ENCODE results near the gene PLA2G4C. TPM values are rescaled to one million over a fixed set of nuclear protein-coding genes. Genes with fewer than 3 reads are reported as not detected.
A peak's percentile ranks its signal among the peaks of the same experiment; 100 is the strongest.

The PLA2G4C gene
- total RNA-seq, 2 experiments from 2014 or later = 12.4 to 13.3 TPM

- Mint-ChIP-seq H3K4me3 (no peak overlapping the region), H3K9me3 (no peaks in the 10 kb centered on the region), H3K27ac (no peak overlapping the region), H3K4me1 (ENCODE audit: low read depth) (peaks cover 11% of the 10 kb centered on the region), H3K36me3 (peaks cover 69% of the 10 kb centered on the region), H3K27me3 (no peaks in the 10 kb centered on the region)
- POLR2A ChIA-PET = no interaction called here
- CTCF ChIA-PET = no interaction called here
- intact Hi-C loops (cut with micrococcal nuclease) = no loop called here
- DNase-seq = no peak
Measured at GRCh38 chr19:48127561-48127960, 16.9 kb upstream of the PLA2G4C start.

- CTCF ChIA-PET = interaction anchor here (1.0 to 2.0 kb wide), 6 partner anchors 13 to 160 kb away, joined by 3 to 6 read pairs (median 4); partner anchors contain the start of gene PLA2G4C
- Mint-ChIP-seq H3K4me1 (ENCODE audit: low read depth) (peaks cover 19% of the 10 kb centered on the region), H3K4me3 (no peak overlapping the region), H3K9me3 (no peaks in the 10 kb centered on the region), H3K27me3 (no peaks in the 10 kb centered on the region), H3K27ac (peak overlapping the region; percentile 64), H3K36me3 (peaks cover 72% of the 10 kb centered on the region)
- DNase-seq = peak; percentile 80
- POLR2A ChIA-PET = interaction anchor here (0.7 kb wide), 1 partner anchor 100 kb away, joined by 4 read pairs; no protein-coding TSS in a partner anchor
- intact Hi-C loops (cut with micrococcal nuclease) = no loop called here
Measured at GRCh38 chr19:48123907-48124651, 13.5 kb upstream of the PLA2G4C start.

GRCh38 chr19:48122421-48122820, 11.8 kb upstream of the PLA2G4C start:
- peaks cover 28% of the 10 kb centered on the region for H3K4me1 Mint-ChIP-seq (ENCODE audit: low read depth)
- intact Hi-C loops (cut with micrococcal nuclease) = no loop called here
- H3K27me3 Mint-ChIP-seq = no peaks in the 10 kb centered on the region
- ChIA-PET POLR2A (no interaction called here), CTCF (interaction anchor here (1.0 kb wide), 1 partner anchor 20 kb away, joined by 3 read pairs; no protein-coding TSS in a partner anchor)
- no peak overlapping the region for H3K4me3 Mint-ChIP-seq
- H3K36me3 Mint-ChIP-seq = peaks cover 66% of the 10 kb centered on the region
- H3K9me3 Mint-ChIP-seq = no peaks in the 10 kb centered on the region
- H3K27ac Mint-ChIP-seq = peak overlapping the region; percentile 72
- DNase-seq = no peak

- peak; percentile 41 for DNase-seq
- CTCF ChIA-PET = interaction anchor here (1.0 kb wide), 1 partner anchor 19 kb away, joined by 3 read pairs; no protein-coding TSS in a partner anchor
- peaks cover 63% of the 10 kb centered on the region for H3K36me3 Mint-ChIP-seq
Measured at GRCh38 chr19:48121909-48122371, 11.3 kb upstream of the PLA2G4C start.

GRCh38 chr19:48121066-48121465, 10.4 kb upstream of the PLA2G4C start:
- Mint-ChIP-seq H3K36me3 (peaks cover 59% of the 10 kb centered on the region), H3K27ac (no peak overlapping the region), H3K9me3 (no peaks in the 10 kb centered on the region), H3K4me3 (no peak overlapping the region), H3K27me3 (no peaks in the 10 kb centered on the region), H3K4me1 (ENCODE audit: low read depth) (peaks cover 28% of the 10 kb centered on the region)
- DNase-seq = no peak
- intact Hi-C loops (cut with micrococcal nuclease) = no loop called here
- ChIA-PET CTCF (interaction anchor here (0.6 to 1.7 kb wide), 2 partner anchors 10 to 308 kb away, joined by 4 to 6 read pairs; partner anchors contain the start of gene PLA2G4C), POLR2A (no interaction called here)

More at GRCh38 chr19:48121909-48122371, 11.3 kb upstream of the PLA2G4C start:
- peaks cover 28% of the 10 kb centered on the region for H3K4me1 Mint-ChIP-seq (ENCODE audit: low read depth)
- H3K27ac Mint-ChIP-seq = peak overlapping the region; percentile 72
- no peak overlapping the region for H3K4me3 Mint-ChIP-seq
- POLR2A ChIA-PET = no interaction called here
- no peaks in the 10 kb centered on the region for H3K27me3 Mint-ChIP-seq
- intact Hi-C loops (cut with micrococcal nuclease) = no loop called here
- no peaks in the 10 kb centered on the region for H3K9me3 Mint-ChIP-seq

- POLR2A ChIA-PET = no interaction called here
- Mint-ChIP-seq H3K36me3 (peaks cover 59% of the 10 kb centered on the region), H3K27me3 (no peaks in the 10 kb centered on the region), H3K4me3 (no peak overlapping the region), H3K9me3 (no peaks in the 10 kb centered on the region), H3K27ac (no peak overlapping the region), H3K4me1 (ENCODE audit: low read depth) (peaks cover 28% of the 10 kb centered on the region)
- intact Hi-C loops (cut with micrococcal nuclease) = no loop called here
- DNase-seq = no peak
- CTCF ChIA-PET = interaction anchor here (0.6 to 1.7 kb wide), 3 partner anchors 10 to 308 kb away, joined by 4 to 6 read pairs (median 5); partner anchors contain the start of gene PLA2G4C
Measured at GRCh38 chr19:48120505-48120904, 9.9 kb upstream of the PLA2G4C start.

- no peaks in the 10 kb centered on the region for H3K27me3 Mint-ChIP-seq
- DNase-seq = no peak
- peaks cover 19% of the 10 kb centered on the region for H3K4me1 Mint-ChIP-seq (ENCODE audit: low read depth)
- intact Hi-C loops (cut with micrococcal nuclease) = no loop called here
- peak overlapping the region; percentile 76 for H3K27ac Mint-ChIP-seq
- no peaks in the 10 kb centered on the region for H3K9me3 Mint-ChIP-seq
- H3K36me3 Mint-ChIP-seq = peaks cover 43% of the 10 kb centered on the region
- ChIA-PET POLR2A (no interaction called here), CTCF (no interaction called here)
- no peak overlapping the region for H3K4me3 Mint-ChIP-seq
Measured at GRCh38 chr19:48118131-48118517, 7.5 kb upstream of the PLA2G4C start.

- H3K9me3 Mint-ChIP-seq = no peaks in the 10 kb centered on the region
- no peak for DNase-seq
- CTCF ChIA-PET = no interaction called here
- no peaks in the 10 kb centered on the region for H3K27me3 Mint-ChIP-seq
- peak overlapping the region; percentile 76 for H3K27ac Mint-ChIP-seq
- peaks cover 40% of the 10 kb centered on the region for H3K36me3 Mint-ChIP-seq
- intact Hi-C loops (cut with micrococcal nuclease) = no loop called here
- POLR2A ChIA-PET = no interaction called here
- H3K4me3 Mint-ChIP-seq = no peak overlapping the region
- peaks cover 18% of the 10 kb centered on the region for H3K4me1 Mint-ChIP-seq (ENCODE audit: low read depth)
Measured at GRCh38 chr19:48117515-48118130, 7.0 kb upstream of the PLA2G4C start.

GRCh38 chr19:48113190-48113917, 2.7 kb upstream of the PLA2G4C start:
- intact Hi-C loops (cut with micrococcal nuclease) = no loop called here
- CTCF ChIA-PET = interaction anchor here (1.5 kb wide), 1 partner anchor 150 kb away, joined by 3 read pairs; no protein-coding TSS in a partner anchor
- H3K4me1 Mint-ChIP-seq (ENCODE audit: low read depth) = peaks cover 20% of the 10 kb centered on the region
- POLR2A ChIA-PET = no interaction called here
- H3K27ac Mint-ChIP-seq = no peak overlapping the region
- H3K9me3 Mint-ChIP-seq = no peaks in the 10 kb centered on the region
- no peaks in the 10 kb centered on the region for H3K27me3 Mint-ChIP-seq
- DNase-seq = no peak
- H3K4me3 Mint-ChIP-seq = no peak overlapping the region
- H3K36me3 Mint-ChIP-seq = peaks cover 14% of the 10 kb centered on the region

- DNase-seq = no peak
- ChIA-PET POLR2A (interaction anchor here (1.3 kb wide), 4 partner anchors 8 to 211 kb away, joined by 3 to 8 read pairs (median 4); a partner anchor contains a TSS), CTCF (interaction anchor here (0.8 to 2.9 kb wide), 8 partner anchors 9 to 248 kb away, joined by 3 to 12 read pairs (median 8); no protein-coding TSS in a partner anchor)
- H3K4me3 Mint-ChIP-seq = no peak overlapping the region
- peaks cover 14% of the 10 kb centered on the region for H3K4me1 Mint-ChIP-seq (ENCODE audit: low read depth)
- intact Hi-C loops (cut with micrococcal nuclease) = no loop called here
- H3K27ac Mint-ChIP-seq = peak overlapping the region; percentile 23
- H3K36me3 Mint-ChIP-seq = peaks cover 4% of the 10 kb centered on the region
- no peaks in the 10 kb centered on the region for H3K9me3 Mint-ChIP-seq
- H3K27me3 Mint-ChIP-seq = no peaks in the 10 kb centered on the region
Measured at GRCh38 chr19:48111280-48111679, 663 bp upstream of the PLA2G4C start.

GRCh38 chr19:48108997-48109782, 1.4 kb downstream of the PLA2G4C start:
- CTCF ChIA-PET = interaction anchor here (0.8 to 3.8 kb wide), 7 partner anchors 10 to 186 kb away, joined by 3 to 15 read pairs (median 10); no protein-coding TSS in a partner anchor
- no peaks in the 10 kb centered on the region for H3K9me3 Mint-ChIP-seq
- no peak for DNase-seq
- peaks cover under 1% of the 10 kb centered on the region for H3K36me3 Mint-ChIP-seq
- no peaks in the 10 kb centered on the region for H3K27me3 Mint-ChIP-seq
- POLR2A ChIA-PET = no interaction called here
- H3K27ac Mint-ChIP-seq = no peak overlapping the region
- no peak overlapping the region for H3K4me3 Mint-ChIP-seq
- peaks cover 14% of the 10 kb centered on the region for H3K4me1 Mint-ChIP-seq (ENCODE audit: low read depth)
- intact Hi-C loops (cut with micrococcal nuclease) = no loop called here

All from activated CD4-positive, alpha-beta memory T cell treated with anti-CD3 and anti-CD28 coated beads for 36 hours (primary cell).